Activated T-cell treated with anti-CD3 and anti-CD28 coated beads, Interleukin-2, amount 50 U/mL, for 24 hours (primary cell): ENCODE results near the gene ATAD3B.
"Not testable (repeated sequence)": the region's sequence is repeated elsewhere in the genome, so short reads cannot be mapped to it uniquely, and the experiment has no call there.

ENCODE experiments used
- DNase-seq: peaks from one replicate; pipeline ENCODE4 v3.0.0-alpha.2; 2020
- H3K27ac Mint-ChIP-seq: 2 replicates; pipeline ENCODE4 v1.8.0; 2020; ENCODE audit warnings: mild to moderate bottlenecking, mixed read lengths
- H3K27me3 Mint-ChIP-seq: 2 replicates; pipeline ENCODE4 v1.8.0; 2020; ENCODE audit warnings: mixed read lengths
- H3K36me3 Mint-ChIP-seq: 2 replicates; pipeline ENCODE4 v1.8.0; 2020; ENCODE audit warnings: low read depth, mixed read lengths
- H3K4me1 Mint-ChIP-seq: 2 replicates; pipeline ENCODE4 v1.8.0; 2020; ENCODE audit warnings: low read depth, mixed read lengths
- H3K4me3 Mint-ChIP-seq: 2 replicates; pipeline ENCODE4 v1.8.0; 2020; ENCODE audit warnings: mild to moderate bottlenecking, moderate library complexity, mixed read lengths
- H3K9me3 Mint-ChIP-seq: 2 replicates; pipeline ENCODE4 v1.8.0; 2020; ENCODE audit warnings: mixed read lengths

ATAD3B gene

DNA sequence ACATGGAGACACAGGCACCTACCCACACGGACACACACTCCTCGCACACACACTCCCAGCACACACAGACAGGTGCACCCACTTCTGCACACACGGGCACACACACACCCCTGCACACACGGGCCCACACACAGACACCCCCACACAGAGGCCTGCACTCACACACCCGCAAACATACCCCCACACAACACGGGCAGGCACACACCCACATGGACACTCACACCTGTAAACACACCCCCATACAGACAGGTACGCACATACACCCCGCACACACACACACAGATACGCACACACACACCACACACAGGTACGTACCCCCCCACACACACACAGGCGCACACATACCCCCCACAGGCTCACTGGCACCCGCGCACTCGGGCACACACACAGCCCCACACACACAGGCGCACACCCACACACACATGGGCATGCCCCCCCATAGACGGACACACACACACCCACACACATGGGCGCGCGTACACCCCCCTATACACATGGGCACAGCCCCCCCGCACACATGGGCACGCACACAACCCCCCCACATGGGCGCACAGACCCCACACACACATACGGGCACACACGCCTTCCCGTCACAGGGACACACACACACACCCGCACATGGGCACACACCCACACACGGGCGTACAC, 46.5 kb downstream of the ATAD3B start:
- Mint-ChIP-seq H3K4me3 (no peak overlapping the region), H3K9me3 (no peaks in the 10 kb centered on the region), H3K4me1 (peaks cover 10% of the 10 kb centered on the region), H3K27me3 (no peaks in the 10 kb centered on the region), H3K36me3 (peaks cover 82% of the 10 kb centered on the region), H3K27ac (no peak overlapping the region)
- no peak for DNase-seq

DNA sequence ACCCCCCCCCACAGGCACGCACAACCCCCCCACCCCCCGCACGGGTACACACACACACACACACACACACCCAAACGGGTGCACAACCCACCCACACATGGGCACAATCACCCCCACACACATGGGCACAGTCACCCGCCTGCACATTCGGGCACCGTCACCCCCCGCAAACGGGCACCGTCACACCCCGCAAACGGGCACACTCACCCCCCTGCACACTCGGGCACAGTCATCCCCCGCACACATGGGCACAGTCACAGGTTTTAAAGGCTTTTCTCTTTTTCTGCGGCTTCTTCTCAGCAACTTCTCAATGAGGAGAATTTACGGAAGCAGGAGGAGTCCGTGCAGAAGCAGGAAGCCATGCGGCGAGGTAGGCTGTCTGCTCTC, 47.0 kb downstream of the ATAD3B start:
- H3K27me3 Mint-ChIP-seq, H3K4me1 Mint-ChIP-seq, H3K27ac Mint-ChIP-seq, H3K4me3 Mint-ChIP-seq, H3K9me3 Mint-ChIP-seq, DNase-seq: not testable (repeated sequence)
- peaks cover 86% of the 10 kb centered on the region for H3K36me3 Mint-ChIP-seq

DNA sequence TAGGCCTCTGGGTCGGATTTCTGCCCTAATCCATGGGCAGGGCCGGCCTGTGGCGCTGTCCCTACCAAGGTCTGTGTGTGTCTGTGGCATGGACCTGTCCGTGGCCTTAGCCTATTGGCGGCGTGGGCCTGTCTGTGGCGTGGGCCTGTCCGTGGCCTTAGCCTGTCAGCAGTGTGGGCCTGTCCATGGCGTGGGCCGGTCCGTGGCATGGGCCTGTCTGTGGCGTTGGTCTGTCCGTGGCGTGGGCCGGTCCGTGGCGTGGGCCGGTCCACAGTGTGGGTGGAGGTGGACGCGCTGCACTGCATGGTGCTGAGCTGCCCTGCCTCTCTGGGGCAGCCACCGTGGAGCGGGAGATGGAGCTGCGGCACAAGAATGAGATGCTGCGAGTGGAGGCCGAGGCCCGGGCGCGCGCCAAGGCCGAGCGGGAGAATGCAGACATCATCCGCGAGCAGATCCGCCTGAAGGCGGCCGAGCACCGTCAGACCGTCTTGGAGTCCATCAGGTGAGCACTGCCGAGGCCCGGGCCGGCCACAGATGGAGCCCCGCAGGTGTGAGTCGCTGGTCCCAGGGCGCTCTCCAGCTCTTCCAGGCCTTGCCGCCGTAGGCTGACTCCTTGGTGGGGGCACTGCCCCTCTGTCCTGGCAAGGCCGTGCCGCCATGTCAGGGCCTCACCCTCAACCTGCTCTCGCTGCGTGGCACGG, 48.4 kb downstream of the ATAD3B start:
- not testable (repeated sequence) for DNase-seq, H3K4me1 Mint-ChIP-seq, H3K27me3 Mint-ChIP-seq, H3K4me3 Mint-ChIP-seq, H3K9me3 Mint-ChIP-seq, H3K27ac Mint-ChIP-seq
- peaks cover 80% of the 10 kb centered on the region for H3K36me3 Mint-ChIP-seq

DNA sequence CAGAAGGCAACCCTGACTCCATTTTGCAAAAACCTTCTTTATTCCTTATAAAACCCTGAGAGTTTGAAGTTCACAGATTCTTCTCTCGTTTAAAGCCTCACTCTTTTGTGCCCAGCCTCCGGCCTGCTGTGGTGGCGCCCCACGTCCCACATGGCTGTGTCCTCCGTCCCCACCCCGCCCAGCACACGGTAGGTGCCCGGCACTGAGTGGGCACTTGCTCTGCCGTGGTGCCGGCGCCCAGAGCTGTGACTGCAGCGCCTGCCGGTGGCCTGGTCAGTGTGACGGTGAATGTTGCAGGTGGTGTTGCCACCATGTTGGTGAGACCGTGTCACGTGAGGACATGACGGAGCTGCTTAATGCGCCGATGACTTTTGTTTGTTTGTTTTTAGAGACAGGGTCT, 49.8 kb downstream of the ATAD3B start:
- Mint-ChIP-seq H3K36me3 (peaks cover 80% of the 10 kb centered on the region), H3K9me3 (no peaks in the 10 kb centered on the region), H3K4me1 (no peaks in the 10 kb centered on the region), H3K4me3 (no peak overlapping the region), H3K27me3 (no peaks in the 10 kb centered on the region), H3K27ac (no peak overlapping the region)
- DNase-seq = no peak

DNA sequence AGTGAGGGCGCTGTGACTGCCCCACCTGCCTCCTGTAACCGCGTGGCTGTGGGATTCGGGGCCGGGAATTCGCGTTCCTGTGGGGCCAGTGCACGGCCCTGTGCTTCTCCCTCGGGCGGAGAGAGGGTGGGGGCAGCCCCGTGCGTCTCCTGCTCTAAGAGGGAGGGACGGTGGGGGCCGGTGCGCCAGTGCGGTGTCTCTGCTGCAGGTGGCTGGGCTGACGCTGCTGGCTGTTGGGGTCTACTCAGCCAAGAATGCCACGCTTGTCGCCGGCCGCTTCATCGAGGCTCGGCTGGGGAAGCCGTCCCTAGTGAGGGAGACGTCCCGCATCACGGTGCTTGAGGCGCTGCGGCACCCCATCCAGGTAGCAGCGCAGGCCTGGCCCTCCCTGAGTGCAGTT, 51.0 kb downstream of the ATAD3B start:
- H3K9me3 Mint-ChIP-seq, H3K4me3 Mint-ChIP-seq, H3K4me1 Mint-ChIP-seq, DNase-seq, H3K27ac Mint-ChIP-seq, H3K27me3 Mint-ChIP-seq: not testable (repeated sequence)
- peaks cover 79% of the 10 kb centered on the region for H3K36me3 Mint-ChIP-seq

DNA sequence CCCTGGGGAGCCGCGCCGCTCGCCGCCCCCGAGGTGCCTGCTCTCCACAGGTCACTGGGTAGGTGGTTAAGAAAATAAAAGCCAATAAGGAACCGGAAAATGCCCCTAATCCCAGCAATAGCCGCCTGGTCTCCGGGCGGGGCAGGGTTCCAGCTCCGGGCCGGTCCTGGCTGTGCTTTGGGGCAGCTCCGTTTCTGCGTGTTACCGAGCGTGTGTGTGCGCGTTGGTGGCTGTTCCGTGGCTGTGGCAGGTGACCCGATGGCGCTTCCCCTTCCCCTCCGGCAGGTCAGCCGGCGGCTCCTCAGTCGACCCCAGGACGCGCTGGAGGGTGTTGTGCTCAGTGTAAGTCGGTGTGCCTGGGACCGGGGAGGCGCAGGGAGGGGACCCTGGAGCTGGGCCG, 51.7 kb downstream of the ATAD3B start:
- not testable (repeated sequence) for H3K9me3 Mint-ChIP-seq, H3K4me1 Mint-ChIP-seq, H3K27ac Mint-ChIP-seq, DNase-seq, H3K27me3 Mint-ChIP-seq, H3K4me3 Mint-ChIP-seq
- H3K36me3 Mint-ChIP-seq = peaks cover 80% of the 10 kb centered on the region

DNA sequence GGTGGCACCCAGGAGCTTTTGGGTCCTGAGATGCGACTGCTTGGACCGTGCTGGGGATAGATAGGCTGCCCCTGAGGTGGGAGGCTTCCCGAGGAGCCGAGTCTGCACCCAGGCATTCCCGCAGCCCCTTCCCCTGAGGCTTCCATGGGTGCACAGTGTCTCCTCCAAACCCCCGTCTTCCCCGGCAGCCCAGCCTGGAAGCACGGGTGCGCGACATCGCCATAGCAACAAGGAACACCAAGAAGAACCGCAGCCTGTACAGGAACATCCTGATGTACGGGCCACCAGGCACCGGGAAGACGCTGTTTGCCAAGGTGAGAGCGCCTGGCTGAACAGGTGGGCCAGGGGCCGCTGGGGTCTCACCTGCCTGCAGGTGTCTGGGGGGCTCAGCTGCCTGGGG, 52.1 kb downstream of the ATAD3B start:
- not testable (repeated sequence) for H3K27me3 Mint-ChIP-seq, H3K4me3 Mint-ChIP-seq, H3K4me1 Mint-ChIP-seq, DNase-seq, H3K27ac Mint-ChIP-seq, H3K9me3 Mint-ChIP-seq
- peaks cover 80% of the 10 kb centered on the region for H3K36me3 Mint-ChIP-seq

DNA sequence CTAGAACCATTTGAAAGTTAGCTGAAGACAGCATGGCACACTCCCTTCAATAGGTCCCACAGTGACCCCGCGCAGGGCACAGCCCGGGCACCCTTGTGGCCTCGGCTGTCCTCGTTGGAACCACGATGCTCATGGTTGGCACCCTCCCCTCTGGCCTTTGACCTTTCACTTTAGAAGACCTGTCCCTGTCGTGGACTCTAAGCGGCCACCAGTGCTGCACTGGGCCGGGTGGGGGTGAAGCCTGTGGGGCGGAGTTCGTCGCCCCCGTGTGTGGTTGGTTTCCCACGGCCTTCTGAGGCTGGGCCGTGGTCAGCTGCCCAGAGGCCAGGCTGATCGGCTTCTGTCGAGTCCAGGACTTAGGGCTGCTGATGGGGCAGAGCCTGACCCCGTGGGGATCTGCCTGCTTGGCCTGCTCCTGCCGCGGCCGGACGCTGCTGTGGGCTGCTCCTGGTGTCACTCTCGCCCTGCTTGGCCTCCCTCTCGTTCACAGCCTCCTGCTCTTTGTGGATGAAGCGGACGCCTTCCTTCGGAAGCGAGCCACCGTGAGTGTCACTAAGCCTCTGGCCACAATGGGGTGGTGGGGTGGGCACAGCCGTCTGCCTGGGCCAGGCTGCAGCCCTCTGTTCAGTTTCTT, 53.3 kb downstream of the ATAD3B start:
- H3K4me3 Mint-ChIP-seq, H3K27ac Mint-ChIP-seq, H3K27me3 Mint-ChIP-seq, H3K4me1 Mint-ChIP-seq, H3K9me3 Mint-ChIP-seq, DNase-seq: not testable (repeated sequence)
- peaks cover 86% of the 10 kb centered on the region for H3K36me3 Mint-ChIP-seq

DNA sequence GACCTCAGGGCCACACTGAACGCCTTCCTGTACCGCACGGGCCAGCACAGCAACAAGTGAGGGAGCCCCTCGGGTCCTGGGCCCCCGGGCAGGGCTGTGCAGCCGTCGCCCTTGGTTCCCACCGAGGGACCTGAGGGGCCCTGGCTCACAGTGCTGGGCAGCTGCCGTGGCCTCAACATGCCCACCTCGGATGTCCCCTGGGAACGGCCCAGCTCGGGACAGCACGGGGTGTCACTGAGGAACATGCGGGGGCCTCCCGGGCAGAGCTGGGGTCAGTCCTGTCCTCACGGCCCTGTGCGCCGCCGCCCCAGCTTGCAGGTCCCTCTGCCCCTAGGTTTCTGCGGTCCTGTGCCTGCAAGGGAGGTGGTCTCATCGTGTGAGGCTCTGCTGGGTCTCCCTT, 54.9 kb downstream of the ATAD3B start:
- H3K27me3 Mint-ChIP-seq, DNase-seq, H3K4me3 Mint-ChIP-seq, H3K4me1 Mint-ChIP-seq, H3K9me3 Mint-ChIP-seq, H3K27ac Mint-ChIP-seq: not testable (repeated sequence)
- H3K36me3 Mint-ChIP-seq = peaks cover 85% of the 10 kb centered on the region

DNA sequence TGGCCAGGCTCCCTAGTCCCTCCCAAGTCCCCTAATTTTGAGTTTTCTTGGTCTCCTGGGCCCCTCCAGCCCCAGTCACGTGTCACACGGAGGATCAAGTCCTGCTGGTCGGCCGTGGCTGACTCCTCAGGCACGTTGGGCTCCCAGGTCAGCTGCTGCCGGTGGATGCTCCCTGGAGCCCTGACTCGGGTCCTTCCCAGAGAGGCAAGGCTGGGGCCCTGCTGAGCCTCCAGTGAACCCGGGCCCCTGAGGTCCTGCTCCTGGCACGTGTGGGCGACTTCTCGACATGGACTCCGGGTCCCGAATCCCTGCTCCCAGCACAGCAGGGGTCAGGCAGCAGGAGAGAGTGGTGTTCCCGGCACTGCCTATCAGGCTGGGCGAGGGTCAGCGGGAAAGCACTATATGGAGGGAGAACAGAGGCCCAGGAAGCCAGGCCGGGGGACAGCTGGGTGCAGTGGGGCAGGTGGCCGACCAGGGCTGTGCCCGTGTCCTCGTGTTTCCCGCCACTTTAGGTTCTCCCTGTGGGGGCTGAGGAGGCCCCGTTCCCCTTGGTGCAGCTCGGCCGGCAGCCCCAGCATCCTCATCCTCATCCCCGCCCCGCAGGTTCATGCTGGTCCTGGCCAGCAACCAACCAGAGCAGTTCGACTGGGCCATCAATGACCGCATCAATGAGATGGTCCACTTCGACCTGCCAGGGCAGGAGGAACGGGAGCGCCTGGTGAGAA, 55.7 kb downstream of the ATAD3B start:
- DNase-seq = no peak
- H3K4me3 Mint-ChIP-seq = no peak overlapping the region
- no peaks in the 10 kb centered on the region for H3K27me3 Mint-ChIP-seq
- no peak overlapping the region for H3K27ac Mint-ChIP-seq
- no peaks in the 10 kb centered on the region for H3K4me1 Mint-ChIP-seq
- peaks cover 83% of the 10 kb centered on the region for H3K36me3 Mint-ChIP-seq
- peaks cover 7% of the 10 kb centered on the region for H3K9me3 Mint-ChIP-seq

DNA sequence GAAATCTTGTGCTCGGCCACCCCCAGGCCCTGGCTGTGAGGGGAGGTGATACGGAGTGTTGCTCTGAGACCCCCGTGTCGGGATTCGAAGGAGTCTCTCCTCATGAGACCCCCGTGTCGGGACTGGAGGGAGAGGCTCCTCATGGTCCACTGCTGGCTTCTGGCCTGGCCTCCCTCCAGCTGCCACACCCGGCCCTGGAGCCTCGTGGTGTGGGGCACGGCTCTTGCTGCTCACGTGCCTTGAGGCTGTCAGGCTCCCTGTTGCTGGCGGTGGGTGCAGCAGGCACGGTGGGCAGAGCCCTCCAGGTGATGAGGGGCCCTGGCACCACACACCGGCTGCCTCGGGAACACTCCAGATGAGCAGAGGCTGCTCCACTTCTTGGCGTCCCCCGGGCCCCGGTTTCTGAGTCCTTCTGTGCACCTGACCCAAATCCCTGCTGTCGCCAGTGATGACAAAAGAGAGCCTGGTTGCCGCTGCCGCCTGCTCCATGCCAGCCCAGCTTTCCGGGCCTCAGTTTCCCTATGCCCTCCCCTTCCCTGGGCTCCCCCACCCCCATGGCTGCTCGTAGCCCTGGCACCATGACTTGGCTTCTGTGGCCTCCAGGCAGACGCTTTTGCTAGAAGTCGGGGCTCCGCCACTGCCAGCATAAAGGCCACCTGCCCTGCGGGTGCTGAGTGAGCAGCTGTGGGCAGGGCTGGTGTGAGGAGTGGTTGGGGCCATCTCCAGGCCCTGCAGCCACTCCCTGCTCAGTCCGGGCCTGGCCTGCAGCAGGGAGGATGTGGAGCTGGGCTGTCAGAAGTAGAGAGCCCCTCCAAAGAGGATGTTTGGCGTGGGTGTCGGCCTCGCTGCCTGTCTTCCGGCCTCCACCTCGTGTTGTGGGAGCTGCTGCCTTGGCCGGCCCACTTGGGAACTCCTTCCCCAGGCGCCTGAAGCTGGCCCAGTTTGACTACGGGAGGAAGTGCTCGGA, 57.0 kb downstream of the ATAD3B start:
- Mint-ChIP-seq H3K36me3 (peaks cover 77% of the 10 kb centered on the region), H3K4me3 (no peak overlapping the region), H3K27me3 (no peaks in the 10 kb centered on the region), H3K4me1 (no peaks in the 10 kb centered on the region), H3K27ac (no peak overlapping the region), H3K9me3 (peaks cover 7% of the 10 kb centered on the region)
- no peak for DNase-seq

DNA sequence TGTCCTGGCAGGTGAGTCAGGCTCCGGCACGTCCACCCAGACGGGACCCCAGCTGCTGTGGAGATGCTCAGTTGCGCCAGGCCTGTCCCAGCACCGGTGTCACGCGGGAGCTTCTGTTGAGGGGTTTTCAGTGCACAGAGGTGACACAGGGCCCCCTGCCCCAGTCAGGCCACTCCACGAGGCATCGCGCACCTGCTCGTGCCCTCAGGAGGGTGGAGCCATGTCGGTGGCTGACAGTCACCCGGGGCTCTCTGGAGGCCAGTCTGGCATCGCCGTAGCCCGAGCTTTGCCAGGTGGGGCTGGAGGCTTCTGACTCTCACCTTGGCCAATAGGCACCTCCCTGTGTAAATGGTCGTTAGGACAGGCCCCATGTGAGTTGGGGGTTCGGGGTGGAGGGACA, 57.8 kb downstream of the ATAD3B start:
- Mint-ChIP-seq H3K4me1 (no peaks in the 10 kb centered on the region), H3K27ac (no peak overlapping the region), H3K4me3 (no peak overlapping the region), H3K27me3 (no peaks in the 10 kb centered on the region), H3K9me3 (peaks cover 7% of the 10 kb centered on the region), H3K36me3 (peaks cover 79% of the 10 kb centered on the region)
- no peak for DNase-seq

DNA sequence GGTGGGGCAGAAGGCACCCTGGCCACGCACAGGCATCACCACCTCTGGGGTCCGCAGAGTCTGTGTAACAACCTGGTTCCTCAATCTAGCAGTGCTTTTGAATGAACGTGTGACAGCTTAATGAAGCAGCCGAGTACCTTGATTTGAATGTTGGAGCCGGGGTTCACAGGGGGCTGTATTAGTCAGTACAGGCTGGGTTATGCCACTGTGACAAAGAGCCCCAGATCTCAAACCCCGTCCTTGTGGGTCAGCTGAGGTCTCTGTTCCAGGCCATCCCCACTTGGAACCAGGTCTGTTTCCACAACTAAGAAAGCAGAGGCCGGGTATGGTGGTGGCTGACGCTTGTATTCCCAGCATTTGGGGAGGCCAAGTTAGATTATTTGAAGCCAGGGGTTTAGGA, 58.4 kb downstream of the ATAD3B start:
- no peak for DNase-seq
- Mint-ChIP-seq H3K27ac (no peak overlapping the region), H3K4me3 (no peak overlapping the region), H3K36me3 (peaks cover 78% of the 10 kb centered on the region), H3K27me3 (no peaks in the 10 kb centered on the region), H3K4me1 (no peaks in the 10 kb centered on the region), H3K9me3 (peaks cover 7% of the 10 kb centered on the region)

DNA sequence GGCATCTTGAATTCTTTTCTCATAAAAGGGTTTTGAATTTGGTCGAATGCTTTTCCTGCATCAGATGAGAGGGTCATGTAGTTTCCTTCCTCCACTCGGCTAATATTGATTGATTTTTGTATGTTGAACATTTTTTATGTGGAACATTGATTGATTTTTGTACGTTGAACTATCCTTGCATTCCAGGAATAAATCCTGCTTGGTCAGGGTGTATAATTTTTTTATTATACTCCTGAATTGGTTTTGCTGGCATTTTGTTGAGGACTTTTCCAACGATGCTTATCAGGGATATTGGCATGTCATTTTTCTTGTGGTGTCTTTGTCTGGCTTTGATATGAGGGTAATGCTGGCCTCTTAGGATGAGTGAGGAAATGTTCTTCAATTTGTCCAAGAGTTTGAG, 60.4 kb downstream of the ATAD3B start:
- no peak for DNase-seq
- H3K4me1 Mint-ChIP-seq = no peaks in the 10 kb centered on the region
- H3K9me3 Mint-ChIP-seq = peaks cover 7% of the 10 kb centered on the region
- no peak overlapping the region for H3K27ac Mint-ChIP-seq
- H3K36me3 Mint-ChIP-seq = peaks cover 63% of the 10 kb centered on the region
- no peaks in the 10 kb centered on the region for H3K27me3 Mint-ChIP-seq
- H3K4me3 Mint-ChIP-seq = no peak overlapping the region
